NT2/D1 (cell line): ENCODE results near the gene HELB.

Source experiments
- SUZ12 ChIP-seq: IDR thresholded peaks from 2 replicates; pipeline ENCODE4 v1.6.1; 2011; ENCODE audit not compliant: insufficient read length, insufficient read depth; ENCODE audit errors: extremely low read depth
- YY1 ChIP-seq: IDR thresholded peaks from 2 replicates; pipeline ENCODE4 v1.6.1; 2011; ENCODE audit not compliant: insufficient read length, insufficient read depth
- ZNF274 ChIP-seq: IDR thresholded peaks from 2 replicates; pipeline ENCODE4 v1.6.1; 2011; ENCODE audit warnings: mild to moderate bottlenecking, low read depth, low read length

DNA sequence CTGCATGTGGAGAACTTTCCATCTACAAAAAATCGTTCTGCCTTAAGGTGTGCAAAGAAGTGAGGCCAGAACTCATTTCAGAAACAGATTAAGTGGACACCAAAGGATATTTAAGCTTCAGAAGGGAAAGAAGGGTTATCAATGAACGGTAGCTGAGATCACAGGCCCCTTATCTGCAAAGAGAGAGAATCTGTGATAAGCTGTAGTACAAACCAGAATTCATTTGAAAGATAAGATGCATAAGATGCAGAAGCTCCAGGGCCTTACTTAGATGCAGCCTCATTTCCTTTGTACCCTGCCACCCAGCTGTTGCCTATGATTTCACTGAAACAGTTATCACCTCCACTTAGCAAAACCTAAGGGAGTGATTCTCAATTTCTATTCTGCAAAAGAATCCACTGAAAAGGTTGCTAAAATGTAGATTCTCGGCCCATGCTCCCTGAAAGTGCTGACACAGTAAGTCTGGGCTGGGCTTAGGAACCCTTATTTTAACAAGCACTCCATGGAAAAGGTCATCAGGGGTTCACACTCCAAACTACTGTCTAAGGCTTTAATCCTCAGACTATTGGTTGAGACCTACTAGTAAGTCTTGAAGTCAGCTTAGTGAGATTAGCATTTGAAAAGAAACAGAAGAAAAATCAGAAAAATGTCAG, 64.8 kb downstream of the HELB start:
- TF ChIP-seq ZNF274 (no peak), YY1 (no peak), SUZ12 (no peak)
